Endothelial cell of umbilical vein (primary cell): ENCODE data around the gene SERPINA12.

Experiments
- EZH2 ChIP-seq: IDR thresholded peaks from 2 replicates; pipeline ENCODE4 v1.6.1; 2012; ENCODE audit warnings: borderline replicate concordance, low read depth, mild to moderate bottlenecking, moderate library complexity, low read length, inconsistent platforms; ENCODE audit not compliant: severe bottlenecking
- FOS ChIP-seq: IDR thresholded peaks from 2 replicates; pipeline ENCODE4 v1.6.1; 2011; ENCODE audit warnings: mild to moderate bottlenecking, low read length, moderate library complexity, borderline replicate concordance; ENCODE audit not compliant: insufficient read depth
- GATA2 ChIP-seq: IDR thresholded peaks from 2 replicates; pipeline ENCODE4 v1.7.0; 2011; ENCODE audit warnings: low read depth, mild to moderate bottlenecking, moderate library complexity, mixed read lengths, low read length; ENCODE audit not compliant: insufficient read length, insufficient read depth
- JUN ChIP-seq: IDR thresholded peaks from 2 replicates; pipeline ENCODE4 v1.6.1; 2011; ENCODE audit warnings: borderline replicate concordance, low read depth; ENCODE audit not compliant: insufficient read length, insufficient read depth
- MYC ChIP-seq: IDR thresholded peaks from one replicate; pipeline ENCODE4 v1.6.1; 2011; ENCODE audit warnings: mild to moderate bottlenecking, low read depth, low read length
- POLR2A ChIP-seq: IDR thresholded peaks from 2 replicates; pipeline ENCODE4 v1.6.1; 2012; ENCODE audit warnings: low read depth, mild to moderate bottlenecking, control low read depth, low read length
- POLR2AphosphoS5 ChIP-seq: IDR thresholded peaks from 2 replicates; pipeline ENCODE4 v1.6.1; 2012; ENCODE audit warnings: low read depth, mild to moderate bottlenecking, control low read depth, low read length, moderate library complexity; ENCODE audit not compliant: insufficient read depth
- TF ChIP-seq, protein P1 (sequence below), 2 donors: IDR thresholded peaks; 1 replicate in 1 of 2; 2 replicates in 1 of 2; pipeline ENCODE4 v1.5.1; 2011; ENCODE audit warnings: low read length in 2 of 2, mild to moderate bottlenecking in 2 of 2, moderate library complexity in 2 of 2, control low read depth in 1 of 2, inconsistent platforms in 1 of 2, low read depth in 1 of 2; ENCODE audit not compliant: insufficient read depth in 1 of 2; ENCODE audit errors: extremely low read depth in 1 of 2
- TF ChIP-seq, protein P2 (sequence below): IDR thresholded peaks from 2 replicates; pipeline ENCODE4 v1.6.1; 2011; ENCODE audit not compliant: insufficient read depth, insufficient read length

DNA sequence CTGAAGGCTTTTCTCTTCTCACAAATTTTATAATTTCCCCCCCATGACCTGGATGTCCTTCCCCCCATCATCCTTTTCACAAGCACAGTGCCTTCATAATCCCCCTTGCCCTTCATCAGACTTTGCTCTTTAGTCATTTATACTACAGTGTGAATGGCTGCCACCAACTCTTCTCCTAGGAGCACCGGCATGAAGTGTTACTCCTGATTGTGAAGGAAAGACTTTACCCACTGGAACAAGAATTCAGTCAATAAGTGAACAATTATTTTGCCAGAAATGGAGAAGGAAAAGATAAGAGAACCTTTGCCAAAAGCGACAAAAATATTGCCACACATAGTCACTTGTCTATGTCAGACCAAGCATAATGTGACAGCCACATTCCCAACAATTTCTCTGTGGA lies 38.2 kb downstream of the SERPINA12 start:
- TF ChIP-seq POLR2A (no peak), EZH2 (no peak), POLR2AphosphoS5 (no peak), MYC (no peak), FOS (no peak), GATA2 (no peak), JUN (no peak)
- TF ChIP-seq, protein P1, sequence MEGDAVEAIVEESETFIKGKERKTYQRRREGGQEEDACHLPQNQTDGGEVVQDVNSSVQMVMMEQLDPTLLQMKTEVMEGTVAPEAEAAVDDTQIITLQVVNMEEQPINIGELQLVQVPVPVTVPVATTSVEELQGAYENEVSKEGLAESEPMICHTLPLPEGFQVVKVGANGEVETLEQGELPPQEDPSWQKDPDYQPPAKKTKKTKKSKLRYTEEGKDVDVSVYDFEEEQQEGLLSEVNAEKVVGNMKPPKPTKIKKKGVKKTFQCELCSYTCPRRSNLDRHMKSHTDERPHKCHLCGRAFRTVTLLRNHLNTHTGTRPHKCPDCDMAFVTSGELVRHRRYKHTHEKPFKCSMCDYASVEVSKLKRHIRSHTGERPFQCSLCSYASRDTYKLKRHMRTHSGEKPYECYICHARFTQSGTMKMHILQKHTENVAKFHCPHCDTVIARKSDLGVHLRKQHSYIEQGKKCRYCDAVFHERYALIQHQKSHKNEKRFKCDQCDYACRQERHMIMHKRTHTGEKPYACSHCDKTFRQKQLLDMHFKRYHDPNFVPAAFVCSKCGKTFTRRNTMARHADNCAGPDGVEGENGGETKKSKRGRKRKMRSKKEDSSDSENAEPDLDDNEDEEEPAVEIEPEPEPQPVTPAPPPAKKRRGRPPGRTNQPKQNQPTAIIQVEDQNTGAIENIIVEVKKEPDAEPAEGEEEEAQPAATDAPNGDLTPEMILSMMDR (IDR thresholded peaks at IDR 0.05; ENCODE audit: extremely low read depth in 1 of 2, insufficient read depth in 1 of 2, low read depth in 1 of 2, low read length in 2 of 2): no peak
- TF ChIP-seq, protein P2, sequence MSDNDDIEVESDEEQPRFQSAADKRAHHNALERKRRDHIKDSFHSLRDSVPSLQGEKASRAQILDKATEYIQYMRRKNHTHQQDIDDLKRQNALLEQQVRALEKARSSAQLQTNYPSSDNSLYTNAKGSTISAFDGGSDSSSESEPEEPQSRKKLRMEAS: no peak
